GM18951 (cell line): Measurements from ENCODE around the gene GOLGA3.
A peak's percentile ranks its signal among the peaks of the same experiment; 100 is the strongest.

Experiments used
- POLR2A ChIP-seq: IDR thresholded peaks from 4 replicates; pipeline ENCODE4 v1.6.1; 2011; ENCODE audit warnings: mild to moderate bottlenecking; ENCODE audit not compliant: insufficient read length, insufficient read depth; ENCODE audit errors: extremely low read depth
- in situ Hi-C: fragments of 300-500 bp; cut with MboI; formaldehyde crosslinking; loops from one replicate; pipeline ENCODE4 v1.12.0; 2022; ENCODE audit warnings: low sequenced_read_pairs, mixed read lengths, inconsistent platforms; ENCODE audit not compliant: unreplicated experiment

Gene GOLGA3

GRCh38 chr12:132729541-132730320 lies 98.9 kb downstream of the GOLGA3 start:
- in situ Hi-C loops = no loop called here
- no peak for TF ChIP-seq POLR2A

- in situ Hi-C loops = no loop called here
- no peak for TF ChIP-seq POLR2A
These were observed 100.2 kb downstream of the GOLGA3 start for GRCh38 chr12:132728502-132728901.

- in situ Hi-C loops = no loop called here
- TF ChIP-seq POLR2A = no peak
These were observed 101.4 kb downstream of the GOLGA3 start for GRCh38 chr12:132727091-132727794.

DNA sequence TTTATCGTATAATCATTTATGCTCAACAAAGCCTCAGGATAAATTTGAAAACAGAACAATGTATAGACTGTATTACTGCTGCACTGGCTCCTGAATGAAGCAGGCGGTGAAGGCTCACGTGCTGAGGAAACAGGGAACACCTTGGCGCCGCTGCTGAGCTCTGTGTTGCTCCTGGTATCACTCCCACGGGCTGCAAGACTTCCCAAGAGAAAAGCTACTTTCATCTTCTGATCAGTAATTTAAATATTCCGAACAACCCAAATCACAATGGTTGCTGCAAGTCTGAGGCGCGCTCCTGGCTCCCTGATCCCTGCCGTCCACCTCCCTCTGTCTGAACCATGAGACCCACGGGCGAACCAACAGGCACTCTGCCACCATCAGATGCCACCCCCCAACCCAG lies 102.3 kb downstream of the GOLGA3 start:
- in situ Hi-C loops = no loop called here
- no peak for TF ChIP-seq POLR2A

GRCh38 chr12:132724506-132725241 lies 104.0 kb downstream of the GOLGA3 start:
- peak; percentile 28 for TF ChIP-seq POLR2A
- in situ Hi-C loops = no loop called here

GRCh38 chr12:132723764-132724140 lies 104.9 kb downstream of the GOLGA3 start:
- no peak for TF ChIP-seq POLR2A
- in situ Hi-C loops = no loop called here

DNA sequence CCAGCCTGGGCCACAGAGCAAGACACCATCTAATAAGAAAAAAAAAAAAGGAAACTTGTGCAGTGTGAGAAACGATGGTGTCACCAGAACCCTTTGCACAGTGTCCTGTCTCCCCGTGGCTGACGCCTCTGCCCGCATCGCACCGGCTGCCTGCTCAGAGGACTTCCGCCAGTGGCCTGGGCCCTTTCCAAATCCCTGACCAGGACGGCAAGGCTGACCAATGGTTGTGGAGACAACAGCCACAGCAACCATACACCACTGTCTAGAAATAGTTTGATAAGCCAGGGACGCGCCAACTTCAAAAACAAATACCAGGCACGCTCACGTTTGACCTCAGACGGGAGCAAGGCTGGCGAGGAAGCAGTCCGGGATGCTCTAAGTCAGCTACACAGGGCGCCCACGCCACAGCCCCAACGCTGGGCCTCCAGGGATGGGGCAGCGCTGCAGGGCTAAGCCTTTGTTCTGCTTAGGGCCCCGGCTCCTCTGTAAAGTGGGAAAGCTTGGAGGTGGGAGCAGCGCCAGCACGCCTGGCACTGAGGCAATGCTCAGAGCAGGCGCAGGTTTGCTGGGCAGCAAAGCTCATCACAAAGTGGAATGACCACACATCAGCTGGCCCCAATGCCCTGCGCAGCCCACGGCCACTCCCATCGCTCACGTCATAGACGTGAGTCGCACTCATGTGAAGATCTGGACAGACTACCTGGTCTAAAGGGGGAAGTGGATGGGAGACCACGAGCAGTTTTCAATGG lies 105.5 kb downstream of the GOLGA3 start:
- TF ChIP-seq POLR2A = no peak
- in situ Hi-C loops = no loop called here

DNA sequence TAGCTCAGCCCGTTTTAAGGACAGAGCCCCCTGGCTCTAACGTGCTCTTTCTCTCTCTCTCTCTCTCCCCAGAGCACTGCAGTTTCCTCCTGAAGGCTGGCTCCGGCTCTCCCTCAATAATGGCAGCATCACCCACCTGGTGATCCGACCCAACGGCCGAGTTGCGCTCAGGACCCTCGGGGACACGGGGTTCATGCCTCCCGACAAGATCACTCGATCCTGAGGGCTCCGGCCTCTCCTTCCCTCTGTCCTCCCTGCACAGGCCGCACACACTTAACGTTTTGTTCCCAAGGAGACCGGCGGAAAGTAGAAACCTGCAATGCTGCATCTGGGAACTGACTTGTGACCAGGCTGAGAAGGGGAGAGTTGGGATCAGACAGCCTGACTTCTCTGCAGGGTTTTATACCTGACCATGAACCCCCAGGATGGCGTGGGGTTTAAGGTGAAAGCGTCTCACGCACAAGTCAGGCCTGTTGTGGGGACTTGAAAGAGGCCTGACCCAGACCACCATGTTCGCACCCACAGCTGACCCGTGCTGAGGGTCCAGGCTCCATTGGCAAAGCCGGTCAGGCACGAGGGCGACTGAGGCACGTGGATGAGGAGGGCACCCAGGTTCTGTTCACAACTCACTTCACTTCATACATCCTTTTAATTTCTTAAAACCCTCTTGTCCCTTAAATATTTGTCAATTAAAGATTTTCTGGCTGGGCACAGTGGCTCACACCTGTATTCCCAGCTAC lies 107.9 kb downstream of the GOLGA3 start:
- in situ Hi-C loops = no loop called here
- TF ChIP-seq POLR2A = no peak

GRCh38 chr12:132719954-132720324 lies 108.7 kb downstream of the GOLGA3 start:
- TF ChIP-seq POLR2A = no peak
- in situ Hi-C loops = no loop called here

- in situ Hi-C loops = no loop called here
- TF ChIP-seq POLR2A = no peak
These were observed 109.3 kb downstream of the GOLGA3 start for GRCh38 chr12:132719141-132719953.
